Mesenchymal stem cell (in vitro differentiated cells and primary cell): ENCODE data around the gene NRAS.
A peak's percentile ranks its signal among the peaks of the same experiment; 100 is the strongest.

ENCODE experiments used
- DNase-seq: peaks from one replicate; pipeline ENCODE4 v3.0.0-alpha.2; 2013
- H2AFZ ChIP-seq: one replicate; pipeline ENCODE4 v1.6.1; 2013; ENCODE audit warnings: low read depth, mild to moderate bottlenecking, control low read depth, inconsistent platforms, low read length, moderate library complexity
- H2AK5ac ChIP-seq: 2 replicates; pipeline ENCODE4 v1.6.1; 2013; ENCODE audit warnings: low read length, moderate library complexity, mild to moderate bottlenecking, inconsistent platforms; ENCODE audit not compliant: severe bottlenecking
- H2BK120ac ChIP-seq: one replicate; pipeline ENCODE4 v1.6.1; 2013; ENCODE audit warnings: low read depth, mild to moderate bottlenecking, inconsistent platforms, low read length, moderate library complexity
- H2BK12ac ChIP-seq, 2 experiments: one replicate each; pipeline ENCODE4 v1.6.1; 2013; ENCODE audit warnings: inconsistent platforms in 2 of 2, low read length in 2 of 2, mild to moderate bottlenecking in 2 of 2, moderate library complexity in 2 of 2, control low read depth in 1 of 2
- H2BK15ac ChIP-seq: one replicate; pipeline ENCODE4 v1.6.1; 2013; ENCODE audit warnings: mild to moderate bottlenecking, low read depth, inconsistent platforms; ENCODE audit not compliant: poor library complexity, severe bottlenecking
- H2BK5ac ChIP-seq: 2 replicates; pipeline ENCODE4 v1.6.1; 2013; ENCODE audit warnings: low read depth, mild to moderate bottlenecking, low read length, control low read depth, inconsistent platforms; ENCODE audit not compliant: poor library complexity, severe bottlenecking
- H3K14ac ChIP-seq, 2 experiments: one replicate each; pipeline ENCODE4 v1.6.1; 2013; ENCODE audit warnings: inconsistent platforms in 2 of 2, low read length in 2 of 2, control low read depth in 1 of 2, mild to moderate bottlenecking in 1 of 2, moderate library complexity in 1 of 2
- H3K18ac ChIP-seq, 2 experiments: one replicate each; pipeline ENCODE4 v1.6.1; 2013; ENCODE audit warnings: inconsistent platforms in 2 of 2, low read length in 2 of 2, control low read depth in 1 of 2, low read depth in 1 of 2, mild to moderate bottlenecking in 1 of 2
- H3K23ac ChIP-seq, 2 experiments: one replicate each; pipeline ENCODE4 v1.6.1; 2013; ENCODE audit warnings: inconsistent platforms in 2 of 2, low read length in 2 of 2, mild to moderate bottlenecking in 2 of 2, moderate library complexity in 2 of 2, control low read depth in 1 of 2
- H3K27ac ChIP-seq: 2 replicates; pipeline ENCODE4 v1.5.1; 2013; ENCODE audit warnings: mild to moderate bottlenecking, moderate library complexity, low read length, control low read depth, inconsistent platforms; ENCODE audit not compliant: poor library complexity, severe bottlenecking
- H3K27me3 ChIP-seq, 2 experiments: 2 replicates each; pipeline versions ENCODE4 v1.6.1 to v1.7.0; 2013; ENCODE audit warnings: low read length in 2 of 2, mild to moderate bottlenecking in 2 of 2, moderate library complexity in 2 of 2, control low read depth in 1 of 2, inconsistent platforms in 1 of 2; ENCODE audit not compliant: control insufficient read depth in 1 of 2, insufficient read depth in 1 of 2
- H3K36me3 ChIP-seq, 2 experiments: 2 replicates each; pipeline versions ENCODE4 v1.6.1 to v1.7.0; 2013; ENCODE audit warnings: low read length in 2 of 2, control low read depth in 1 of 2, inconsistent platforms in 1 of 2, low read depth in 1 of 2, mild to moderate bottlenecking in 1 of 2; ENCODE audit not compliant: insufficient read depth in 2 of 2, control insufficient read depth in 1 of 2
- H3K4ac ChIP-seq, 2 experiments: one replicate each; pipeline ENCODE4 v1.6.1; 2013; ENCODE audit warnings: inconsistent platforms in 2 of 2, low read length in 2 of 2, mild to moderate bottlenecking in 2 of 2, moderate library complexity in 2 of 2, control low read depth in 1 of 2, low read depth in 1 of 2
- H3K4me1 ChIP-seq: 2 replicates; pipeline ENCODE4 v1.6.1; 2013; ENCODE audit warnings: low read depth, low read length, control low read depth; ENCODE audit not compliant: control insufficient read depth, insufficient read depth
- H3K4me2 ChIP-seq: 2 replicates; pipeline ENCODE4 v1.6.1; 2013; ENCODE audit warnings: low read length, mild to moderate bottlenecking, inconsistent platforms; ENCODE audit not compliant: poor library complexity, severe bottlenecking
- H3K4me3 ChIP-seq, 2 experiments: 2 replicates each; pipeline versions ENCODE4 v1.5.1 to v1.7.0; 2013; ENCODE audit warnings: low read length in 2 of 2, mild to moderate bottlenecking in 2 of 2, control low read depth in 1 of 2, low read depth in 1 of 2; ENCODE audit not compliant: insufficient read depth in 1 of 2
- H3K79me1 ChIP-seq: replicated peaks from 2 replicates; pipeline ENCODE4 v1.6.1; 2013; ENCODE audit warnings: mild to moderate bottlenecking, control low read depth, low read length, inconsistent platforms; ENCODE audit not compliant: poor library complexity, severe bottlenecking
- H3K9ac ChIP-seq: 2 replicates; pipeline ENCODE4 v1.7.0; 2013; ENCODE audit warnings: mild to moderate bottlenecking, low read length, moderate library complexity
- H3K9me3 ChIP-seq: 2 replicates; pipeline ENCODE4 v1.7.0; 2013; ENCODE audit warnings: mild to moderate bottlenecking, low read length; ENCODE audit not compliant: control insufficient read depth
- H4K8ac ChIP-seq: one replicate; pipeline ENCODE4 v1.6.1; 2013; ENCODE audit warnings: inconsistent platforms, mild to moderate bottlenecking, low read length, moderate library complexity
- H4K91ac ChIP-seq: one replicate; pipeline ENCODE4 v1.6.1; 2013; ENCODE audit warnings: mild to moderate bottlenecking, low read length, inconsistent platforms
- WGBS: methylation state at CpG from one replicate; pipeline ENCODE4 v1.1.7; 2013; ENCODE audit warnings: mixed read lengths; 5-methylcytosine and 5-hydroxymethylcytosine counted together

The NRAS gene

GRCh38 chr1:114728553-114728952 is 12.0 kb upstream of the NRAS start:
- no peaks in the 10 kb centered on the region for H3K4me1 ChIP-seq

DNA sequence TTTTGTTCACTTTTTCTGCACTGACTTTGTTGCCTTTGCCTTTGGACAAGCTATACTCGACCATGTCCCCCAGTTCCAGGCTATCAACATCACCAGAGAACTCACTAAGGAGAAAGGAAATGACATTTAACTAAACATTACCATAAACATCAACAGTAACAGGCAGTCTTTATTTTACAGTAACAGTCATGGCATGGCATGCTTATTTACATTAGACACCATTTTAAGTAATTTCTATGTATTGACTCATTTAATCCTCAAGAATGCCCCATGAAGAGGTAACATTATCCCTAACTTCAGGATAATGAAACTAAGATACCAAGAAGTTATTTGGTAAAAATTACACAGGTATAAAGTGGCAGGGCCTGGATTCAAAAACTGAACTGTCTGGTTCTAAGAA is 8.7 kb upstream of the NRAS start:
- H3K79me1 ChIP-seq = peaks cover 8% of the 10 kb centered on the region
- no peak overlapping the region for H3K23ac ChIP-seq
- no peaks in the 10 kb centered on the region for H3K9me3 ChIP-seq
- no peaks in the 10 kb centered on the region for H3K27me3 ChIP-seq
- DNase-seq = peak; percentile 12
- H4K91ac ChIP-seq = no peak overlapping the region
- H2AFZ ChIP-seq = no peak overlapping the region
- peaks cover 1% of the 10 kb centered on the region for H3K4me1 ChIP-seq
- no peak overlapping the region for H4K8ac ChIP-seq
- H3K36me3 ChIP-seq = peaks cover 19 to 99% of the 10 kb centered on the region in 2 experiments
- no peak overlapping the region for H3K9ac ChIP-seq
- no peak overlapping the region for H3K4me2 ChIP-seq
- no peak overlapping the region for H2BK15ac ChIP-seq
- no peak overlapping the region for H3K4ac ChIP-seq
- no peak overlapping the region for H2BK5ac ChIP-seq
- no peak overlapping the region for H3K27ac ChIP-seq
- 86% methylated on average over 1 of the region's 1 CpG for WGBS
- no peak overlapping the region for H3K4me3 ChIP-seq
- no peak overlapping the region for H2BK12ac ChIP-seq
- no peak overlapping the region for H2BK120ac ChIP-seq
- H3K18ac ChIP-seq = no peak overlapping the region
- H3K14ac ChIP-seq = no peak overlapping the region
- H2AK5ac ChIP-seq = no peak overlapping the region

More at GRCh38 chr1:114728553-114728952, 12.0 kb upstream of the NRAS start:
- no peak for DNase-seq
- H3K4me3 ChIP-seq = no peak overlapping the region
- H3K4ac ChIP-seq = no peak overlapping the region
- no peak overlapping the region for H3K23ac ChIP-seq
- H3K79me1 ChIP-seq = peaks cover 16% of the 10 kb centered on the region
- H2BK120ac ChIP-seq = no peak overlapping the region
- H3K14ac ChIP-seq = no peak overlapping the region
- no peak overlapping the region for H2BK15ac ChIP-seq
- H4K8ac ChIP-seq = no peak overlapping the region
- no peak overlapping the region for H3K27ac ChIP-seq
- H3K9ac ChIP-seq = no peak overlapping the region
- H3K36me3 ChIP-seq = peaks cover 20 to 99% of the 10 kb centered on the region in 2 experiments
- H2BK5ac ChIP-seq = no peak overlapping the region
- no CpG with 5 or more reads among the region's 2 CpGs for WGBS
- no peaks in the 10 kb centered on the region for H3K9me3 ChIP-seq
- H3K27me3 ChIP-seq = no peaks in the 10 kb centered on the region
- H2BK12ac ChIP-seq = no peak overlapping the region
- H3K4me2 ChIP-seq = no peak overlapping the region
- H3K18ac ChIP-seq = no peak overlapping the region
- H2AFZ ChIP-seq = no peak overlapping the region
- H2AK5ac ChIP-seq = no peak overlapping the region
- no peak overlapping the region for H4K91ac ChIP-seq

DNA sequence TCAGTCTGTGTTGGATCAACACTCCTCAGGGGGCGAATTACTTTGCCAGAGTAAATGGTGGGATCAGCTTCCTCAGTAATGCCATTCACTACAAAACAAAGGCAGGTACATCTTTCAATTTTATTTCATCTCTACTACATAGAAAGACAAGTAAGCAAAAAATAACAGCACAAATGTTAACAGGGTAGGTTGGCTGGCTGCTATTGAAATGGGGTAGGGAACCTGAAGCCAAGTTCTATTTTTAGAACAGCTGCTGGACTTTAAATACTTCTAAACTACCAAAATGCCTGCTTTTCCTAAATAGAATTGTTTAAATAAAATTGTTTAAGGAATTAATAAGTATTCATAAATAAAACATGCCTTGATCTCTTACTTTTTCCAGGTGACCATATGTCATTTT is 7.3 kb upstream of the NRAS start:
- no peak overlapping the region for H4K91ac ChIP-seq
- H3K23ac ChIP-seq = no peak overlapping the region
- no peak overlapping the region for H2BK12ac ChIP-seq
- peaks cover 22 to 100% of the 10 kb centered on the region in 2 experiments for H3K36me3 ChIP-seq
- H2AK5ac ChIP-seq = no peak overlapping the region
- no peak for DNase-seq
- no peaks in the 10 kb centered on the region for H3K27me3 ChIP-seq
- no peak overlapping the region for H4K8ac ChIP-seq
- no peaks in the 10 kb centered on the region for H3K9me3 ChIP-seq
- H2BK15ac ChIP-seq = no peak overlapping the region
- no peak overlapping the region for H3K14ac ChIP-seq
- no peak overlapping the region for H2BK120ac ChIP-seq
- peaks cover 3% of the 10 kb centered on the region for H3K4me1 ChIP-seq
- H3K9ac ChIP-seq = peak overlapping the region; percentile 3
- H3K4ac ChIP-seq = no peak overlapping the region
- H2AFZ ChIP-seq = no peak overlapping the region
- H3K79me1 ChIP-seq = peaks cover 12% of the 10 kb centered on the region
- H2BK5ac ChIP-seq = no peak overlapping the region
- H3K18ac ChIP-seq = no peak overlapping the region
- no peak overlapping the region for H3K4me3 ChIP-seq
- H3K4me2 ChIP-seq = no peak overlapping the region
- 100% methylated on average over 1 of the region's 1 CpG for WGBS
- no peak overlapping the region for H3K27ac ChIP-seq

- no peak overlapping the region for H2AK5ac ChIP-seq
These were observed 6.9 kb upstream of the NRAS start for GRCh38 chr1:114723457-114723856.

More at GRCh38 chr1:114723457-114723856, 6.9 kb upstream of the NRAS start:
- no peaks in the 10 kb centered on the region for H3K9me3 ChIP-seq
- H2BK15ac ChIP-seq = no peak overlapping the region
- H2BK120ac ChIP-seq = no peak overlapping the region
- H3K14ac ChIP-seq = no peak overlapping the region
- H3K27ac ChIP-seq = no peak overlapping the region
- peak overlapping the region; percentile 3 for H3K9ac ChIP-seq
- H3K79me1 ChIP-seq = peaks cover 13% of the 10 kb centered on the region
- no peak overlapping the region for H3K4ac ChIP-seq
- no peak overlapping the region for H2BK5ac ChIP-seq
- H2AFZ ChIP-seq = no peak overlapping the region
- no peak overlapping the region for H3K18ac ChIP-seq
- H3K4me2 ChIP-seq = no peak overlapping the region
- H4K8ac ChIP-seq = no peak overlapping the region
- no peak overlapping the region for H4K91ac ChIP-seq
- H2BK12ac ChIP-seq = no peak overlapping the region
- DNase-seq = no peak
- H3K4me3 ChIP-seq = no peak overlapping the region
- no peak overlapping the region for H3K23ac ChIP-seq
- peaks cover 26 to 100% of the 10 kb centered on the region in 2 experiments for H3K36me3 ChIP-seq
- peaks cover 3% of the 10 kb centered on the region for H3K4me1 ChIP-seq
- no peaks in the 10 kb centered on the region for H3K27me3 ChIP-seq
- WGBS = 50% methylated on average over 1 of the region's 1 CpG
